ENCODE results near the gene APOC3.

DNA sequence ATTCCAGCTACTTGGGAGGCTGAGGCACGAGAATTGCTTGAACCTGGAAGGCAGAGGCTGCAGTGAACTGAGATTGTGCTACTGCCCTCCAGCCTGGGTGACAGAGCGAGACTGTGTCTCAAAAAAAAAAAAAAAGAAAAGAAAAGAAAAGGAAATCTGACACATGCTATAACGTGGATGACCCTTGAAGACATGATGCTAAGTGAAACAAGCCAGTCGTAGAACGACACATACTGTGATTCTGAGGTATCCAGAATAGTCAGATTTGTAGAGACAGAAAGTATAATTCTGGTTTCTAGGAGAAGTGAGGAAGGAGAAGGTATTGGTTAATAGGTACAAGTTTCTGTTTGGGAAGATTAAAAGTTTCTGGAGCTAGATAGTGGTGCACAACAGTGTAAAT is 31.3 kb upstream of the APOC3 start:
- TF ChIP-seq, protein P1, sequence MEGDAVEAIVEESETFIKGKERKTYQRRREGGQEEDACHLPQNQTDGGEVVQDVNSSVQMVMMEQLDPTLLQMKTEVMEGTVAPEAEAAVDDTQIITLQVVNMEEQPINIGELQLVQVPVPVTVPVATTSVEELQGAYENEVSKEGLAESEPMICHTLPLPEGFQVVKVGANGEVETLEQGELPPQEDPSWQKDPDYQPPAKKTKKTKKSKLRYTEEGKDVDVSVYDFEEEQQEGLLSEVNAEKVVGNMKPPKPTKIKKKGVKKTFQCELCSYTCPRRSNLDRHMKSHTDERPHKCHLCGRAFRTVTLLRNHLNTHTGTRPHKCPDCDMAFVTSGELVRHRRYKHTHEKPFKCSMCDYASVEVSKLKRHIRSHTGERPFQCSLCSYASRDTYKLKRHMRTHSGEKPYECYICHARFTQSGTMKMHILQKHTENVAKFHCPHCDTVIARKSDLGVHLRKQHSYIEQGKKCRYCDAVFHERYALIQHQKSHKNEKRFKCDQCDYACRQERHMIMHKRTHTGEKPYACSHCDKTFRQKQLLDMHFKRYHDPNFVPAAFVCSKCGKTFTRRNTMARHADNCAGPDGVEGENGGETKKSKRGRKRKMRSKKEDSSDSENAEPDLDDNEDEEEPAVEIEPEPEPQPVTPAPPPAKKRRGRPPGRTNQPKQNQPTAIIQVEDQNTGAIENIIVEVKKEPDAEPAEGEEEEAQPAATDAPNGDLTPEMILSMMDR (conservative IDR thresholded peaks at IDR 0.05; ENCODE audit: low read depth, low read length): no peak
- no peak for TF ChIP-seq EZH2 (IDR thresholded peaks at IDR 0.05; ENCODE audit: low read length, unreplicated experiment)
- no peak for TF ChIP-seq EZH2phosphoT487 (IDR thresholded peaks at IDR 0.05; ENCODE audit: borderline replicate concordance, low read length)
